NCI-H82 (cell line): Measurements from ENCODE around the gene RASAL2.
A peak's percentile ranks its signal among the peaks of the same experiment; 100 is the strongest.

ENCODE experiments used
- DNase-seq: peaks from one replicate; lab custom pipeline; 2025; lab: John Stamatoyannopoulos, UW

RASAL2 gene

GRCh38 chr1:178119628-178120027 lies 25.7 kb downstream of the RASAL2 start:
- DNase-seq: peak; percentile 21

- no peak for DNase-seq
Observed at GRCh38 chr1:178120088-178120487, 26.2 kb downstream of the RASAL2 start.

DNA sequence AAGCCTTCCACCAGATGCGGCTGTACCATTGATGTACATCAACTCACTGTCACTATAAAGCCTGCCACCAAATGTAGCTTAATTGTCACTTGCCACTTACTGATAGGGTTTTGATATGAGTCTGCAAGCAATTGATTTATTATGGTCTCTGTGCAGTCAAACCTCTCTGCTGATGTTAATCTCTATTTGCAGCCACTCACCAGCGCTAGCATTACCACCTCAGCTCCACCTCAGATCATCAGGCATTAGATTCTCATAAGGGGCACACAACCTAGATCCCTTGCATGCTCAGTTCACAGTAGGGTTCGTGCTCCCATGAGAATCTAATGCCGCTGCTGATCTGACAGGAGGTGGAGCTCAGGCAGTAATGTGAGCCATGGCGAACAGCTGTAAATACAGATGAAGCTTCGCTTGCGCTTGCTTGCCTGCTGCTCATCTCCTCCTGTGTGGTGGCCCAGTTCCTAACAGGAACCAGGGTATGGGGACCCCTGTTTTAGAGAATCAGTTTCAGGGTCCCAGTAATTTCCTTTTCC lies 26.7 kb downstream of the RASAL2 start:
- DNase-seq: peak; percentile 12

- DNase-seq: no peak
Observed at GRCh38 chr1:178121883-178122282, 28.0 kb downstream of the RASAL2 start.

GRCh38 chr1:178122283-178122682 lies 28.4 kb downstream of the RASAL2 start:
- DNase-seq: no peak

DNA sequence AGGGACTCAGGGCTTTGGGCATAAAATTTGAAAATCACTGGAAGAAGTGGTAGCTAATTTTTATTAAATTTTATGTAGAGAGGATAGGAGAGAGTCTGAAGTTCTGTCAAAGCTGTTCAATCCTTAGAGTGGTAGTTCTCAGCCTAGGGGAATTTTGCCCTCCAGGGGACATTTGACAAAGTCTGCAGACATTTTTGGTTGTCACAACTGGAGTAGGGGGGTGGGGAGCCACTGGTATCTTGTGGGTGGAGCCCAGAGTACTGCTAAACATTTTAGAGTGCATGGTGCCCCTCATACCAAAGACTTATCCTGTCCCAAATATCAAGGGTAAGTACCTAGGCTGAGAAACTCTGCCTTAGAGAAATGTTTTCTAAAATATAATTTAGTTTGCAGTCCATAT lies 30.2 kb downstream of the RASAL2 start:
- no peak for DNase-seq

DNA sequence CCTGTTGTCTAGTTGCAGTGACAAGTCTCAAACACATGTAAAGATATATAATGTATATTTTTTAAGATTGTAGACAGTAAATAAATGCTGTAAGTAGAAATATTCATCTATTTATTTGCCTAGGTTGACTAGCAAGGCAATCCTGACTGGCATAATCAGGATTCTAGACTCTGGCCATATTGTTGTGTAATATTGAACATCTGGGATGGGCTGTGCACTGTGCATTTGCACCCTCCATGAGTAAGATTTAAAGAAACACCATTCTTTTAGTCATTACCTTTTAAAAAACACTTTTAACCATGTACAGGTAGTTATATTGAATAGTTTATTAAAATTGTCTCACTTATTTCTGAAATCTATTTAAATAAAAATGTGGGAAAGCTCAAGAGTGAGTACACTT lies 32.4 kb downstream of the RASAL2 start:
- DNase-seq: no peak

- DNase-seq: no peak
Observed at GRCh38 chr1:178126741-178127185, 32.9 kb downstream of the RASAL2 start.

- no peak for DNase-seq
Observed at GRCh38 chr1:178127482-178128191, 33.7 kb downstream of the RASAL2 start.

DNA sequence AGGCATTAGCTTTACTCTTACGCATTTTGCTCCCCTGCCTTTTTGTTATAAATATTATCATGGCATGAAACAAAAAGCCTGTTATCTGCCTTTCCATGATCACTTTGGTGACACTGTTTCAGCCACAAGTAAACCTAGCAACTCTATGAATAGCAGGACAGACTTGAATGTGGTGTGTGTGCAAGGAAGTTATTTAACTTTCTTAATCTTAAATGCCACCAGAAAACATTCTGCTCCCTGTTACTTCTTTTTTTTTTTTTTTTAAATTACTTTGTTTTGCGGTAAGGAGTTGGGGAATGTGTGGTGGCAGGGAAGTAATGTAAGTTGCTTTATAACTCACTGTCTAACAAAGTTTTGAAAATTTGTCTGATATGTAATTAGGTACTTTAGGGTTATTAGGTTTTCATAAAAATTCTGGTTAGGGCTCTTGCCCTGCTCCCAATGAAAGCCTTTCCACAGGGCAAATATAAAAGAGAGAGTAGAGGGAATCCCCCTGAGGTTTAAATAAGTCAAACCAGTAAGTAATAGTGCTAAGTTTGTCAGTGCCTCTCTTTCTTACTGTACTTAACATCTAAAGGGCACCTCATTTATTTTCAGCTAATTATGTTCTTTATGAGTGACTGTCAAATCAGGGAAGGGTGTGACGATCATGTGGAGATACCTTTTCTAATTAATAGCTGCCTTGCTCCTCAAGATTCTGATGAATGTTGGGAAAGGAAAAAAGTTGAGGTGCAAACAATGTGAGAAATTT lies 39.5 kb downstream of the RASAL2 start:
- DNase-seq: no peak

- no peak for DNase-seq
Observed at GRCh38 chr1:178134061-178134460, 40.2 kb downstream of the RASAL2 start.

GRCh38 chr1:178137238-178137637 lies 43.3 kb downstream of the RASAL2 start:
- DNase-seq: no peak

DNA sequence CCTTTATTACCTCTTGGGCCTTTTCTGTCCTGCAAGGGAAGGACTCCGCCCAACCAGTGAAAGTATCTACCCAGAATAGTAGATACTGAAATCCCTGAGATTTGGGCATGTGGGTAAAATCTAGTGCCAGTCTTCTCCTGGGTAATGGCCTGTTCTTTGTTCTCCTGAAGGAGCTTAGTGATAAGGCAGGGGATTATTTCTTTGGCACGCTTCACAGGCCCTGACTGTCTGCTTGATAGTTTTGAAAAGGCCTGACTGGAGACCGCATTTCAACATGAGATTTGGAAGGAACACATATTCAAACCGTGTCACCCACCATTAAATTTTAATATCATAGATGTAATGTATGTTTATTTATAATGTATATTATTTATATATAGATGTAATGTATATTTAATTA lies 48.9 kb downstream of the RASAL2 start:
- peak; percentile 89 for DNase-seq

- peak; percentile 17 for DNase-seq
Observed at GRCh38 chr1:178143730-178144690, 50.1 kb downstream of the RASAL2 start.

GRCh38 chr1:178145605-178146004 lies 51.7 kb downstream of the RASAL2 start:
- peak; percentile 19 for DNase-seq

DNA sequence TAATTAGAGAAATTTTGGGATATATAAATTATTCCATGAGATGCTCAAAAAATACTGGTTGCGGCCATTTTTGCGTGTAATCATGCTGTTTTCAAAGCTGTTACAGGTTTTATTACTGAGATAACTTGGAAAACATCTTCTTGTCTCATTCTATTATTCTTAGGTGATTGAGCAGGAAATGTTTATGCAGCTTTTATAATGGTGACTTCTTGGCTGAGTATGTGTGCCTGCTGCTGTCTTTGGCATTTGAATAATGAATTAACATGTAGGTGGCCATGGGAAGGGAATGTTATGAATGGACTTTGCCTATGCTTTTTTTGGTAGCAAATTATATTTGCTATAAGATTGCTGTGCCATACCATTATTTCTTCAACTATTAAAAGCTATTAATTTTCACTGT lies 52.5 kb downstream of the RASAL2 start:
- DNase-seq: no peak

DNA sequence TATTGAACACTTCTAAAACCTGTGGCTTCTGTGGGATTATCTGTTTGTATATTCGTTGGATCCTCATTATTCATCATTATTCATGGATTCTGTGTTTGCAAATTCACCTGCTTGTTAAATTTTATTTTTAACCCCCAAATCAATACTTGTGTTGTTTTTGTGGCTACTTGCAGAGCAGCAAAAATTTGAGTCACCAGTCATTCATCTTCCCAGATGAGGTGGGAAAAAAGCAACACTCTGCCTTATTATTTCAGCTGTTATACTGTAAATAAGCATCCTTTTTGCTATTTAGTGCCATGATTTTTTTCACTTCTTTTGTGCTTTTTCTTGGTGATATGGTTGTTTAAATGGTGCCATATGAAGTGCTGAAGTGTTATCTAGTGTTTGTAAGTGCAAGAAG lies 56.7 kb downstream of the RASAL2 start:
- DNase-seq: no peak

DNA sequence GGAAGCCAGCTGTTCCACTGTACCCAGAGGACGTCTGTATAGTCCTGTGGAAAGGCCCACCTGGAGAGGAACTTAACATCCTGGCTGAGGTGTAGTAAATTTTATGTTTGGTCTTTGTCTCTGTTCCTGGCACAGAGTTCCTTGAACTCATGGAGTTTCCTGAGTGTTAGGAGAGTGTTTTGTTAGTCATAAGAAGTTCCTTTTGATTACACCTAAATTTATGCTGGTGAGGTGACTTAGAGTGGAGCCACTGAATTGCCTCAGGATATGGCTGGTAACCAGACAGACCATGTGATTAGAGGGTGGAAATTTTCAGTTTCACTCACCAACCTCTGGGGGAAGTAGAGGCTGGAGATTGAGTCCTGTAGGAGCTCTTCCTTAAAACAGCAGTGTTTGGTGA lies 57.9 kb downstream of the RASAL2 start:
- DNase-seq: no peak

- no peak for DNase-seq
Observed at GRCh38 chr1:178155481-178156255, 61.8 kb downstream of the RASAL2 start.

GRCh38 chr1:178160736-178161475 lies 67.0 kb downstream of the RASAL2 start:
- DNase-seq: no peak

DNA sequence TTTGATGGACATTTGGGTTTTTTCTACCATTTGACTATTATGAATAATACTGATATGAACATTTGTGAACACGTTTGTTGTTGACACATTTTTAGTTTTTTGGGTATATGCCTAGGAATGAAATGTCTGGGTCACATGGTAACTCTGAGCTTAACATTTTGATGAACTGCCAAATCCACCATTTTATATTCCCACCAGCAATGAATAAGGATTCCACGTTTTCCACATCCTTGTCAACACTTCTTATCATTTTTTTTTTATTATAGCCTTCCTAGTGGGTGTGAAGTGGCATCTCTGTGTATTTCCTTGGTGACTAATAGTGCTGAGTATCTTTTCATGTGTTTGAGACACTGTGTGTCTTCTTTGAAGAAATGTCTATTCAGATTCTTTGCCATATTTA lies 67.6 kb downstream of the RASAL2 start:
- no peak for DNase-seq
